Neural cell (in vitro differentiated cells): ENCODE results near the gene ZDHHC11. TPM values are rescaled to one million over a fixed set of nuclear protein-coding genes. Genes with fewer than 3 reads are reported as not detected.

Experiments used
- H2AFZ ChIP-seq: fragments of 200-600, 300-800 bp; sonication (generic), shearing (Covaris generic); 2 replicates; pipeline ENCODE4 v1.6.0; 2014; ENCODE audit warnings: low read depth, mild to moderate bottlenecking, antibody characterized with exemption, low read length, moderate library complexity
- H3F3A ChIP-seq: fragments of 200-600 bp; shearing (Covaris generic); 2 replicates; pipeline ENCODE4 v1.6.1; 2016; ENCODE audit warnings: mild to moderate bottlenecking, moderate library complexity, mixed read lengths, antibody characterized with exemption, low read length; ENCODE audit not compliant: insufficient read depth, poor library complexity, severe bottlenecking
- H3K27ac ChIP-seq: fragments of 200-600, 300-800 bp; sonication (generic), shearing (Covaris generic); 2 replicates; pipeline ENCODE4 v1.5.1; 2014; ENCODE audit warnings: mild to moderate bottlenecking, low read length, moderate library complexity
- H3K27me3 ChIP-seq: fragments of 300-800, 200-600 bp; sonication (generic), shearing (Covaris generic); 2 replicates; pipeline ENCODE4 v1.6.0; 2014; ENCODE audit warnings: mild to moderate bottlenecking, low read depth, low read length, moderate library complexity; ENCODE audit not compliant: insufficient read depth
- H3K36me3 ChIP-seq: fragments of 300-800, 200-600 bp; sonication (generic), shearing (Covaris generic); 2 replicates; pipeline ENCODE4 v1.5.1; 2014; ENCODE audit warnings: mild to moderate bottlenecking, antibody characterized with exemption, low read length, moderate library complexity; ENCODE audit not compliant: insufficient read depth
- H3K4me2 ChIP-seq: fragments of 300-800, 200-600 bp; sonication (generic), shearing (Covaris generic); 2 replicates; pipeline ENCODE4 v1.6.0; 2014; ENCODE audit warnings: mild to moderate bottlenecking, low read length
- H3K4me3 ChIP-seq: fragments of 300-800, 200-600 bp; sonication (generic), shearing (Covaris generic); 2 replicates; pipeline ENCODE4 v1.5.1; 2014; ENCODE audit warnings: mild to moderate bottlenecking, low read length, moderate library complexity
- H3K79me2 ChIP-seq: fragments of 200-600 bp; shearing (Covaris generic); replicated peaks from 2 replicates; pipeline ENCODE4 v1.6.0; 2014; ENCODE audit warnings: mild to moderate bottlenecking, low read length, moderate library complexity; ENCODE audit not compliant: insufficient read depth
- H3K9ac ChIP-seq: fragments of 300-800, 200-600 bp; sonication (generic), shearing (Covaris generic); 2 replicates; pipeline ENCODE4 v1.6.1; 2016; ENCODE audit warnings: mild to moderate bottlenecking, low read length, mixed read lengths
- H3K9me2 ChIP-seq: fragments of 200-600 bp; shearing (Covaris generic); 2 replicates; pipeline ENCODE4 v1.6.1; 2016; ENCODE audit warnings: mild to moderate bottlenecking, low read length, mixed read lengths; ENCODE audit not compliant: insufficient read depth
- H3K9me3 ChIP-seq: fragments of 200-600, 300-800 bp; sonication (generic), shearing (Covaris generic); 2 replicates; pipeline ENCODE4 v1.6.1; 2016; ENCODE audit warnings: mild to moderate bottlenecking, mixed run types, low read length, moderate library complexity, mixed read lengths
- H4K20me1 ChIP-seq: fragments of 200-600 bp; shearing (Covaris generic); 2 replicates; pipeline ENCODE4 v1.6.1; 2016; ENCODE audit warnings: mild to moderate bottlenecking, mixed run types; ENCODE audit not compliant: insufficient read depth
- EP300 ChIP-seq: fragments of 450-650 bp; conservative IDR thresholded peaks from 2 replicates; pipeline ENCODE4 v1.6.1; 2014; ENCODE audit warnings: antibody characterized with exemption, mild to moderate bottlenecking, moderate library complexity; ENCODE audit not compliant: poor library complexity, severe bottlenecking
- EZH2 ChIP-seq: fragments of 200-600, 300-800 bp; shearing (Covaris generic), sonication (generic); IDR thresholded peaks from 2 replicates; pipeline ENCODE4 v1.6.1; 2014; ENCODE audit warnings: antibody characterized with exemption, low read length, borderline replicate concordance, mild to moderate bottlenecking; ENCODE audit not compliant: insufficient read depth, poor library complexity, severe bottlenecking
- MXI1 ChIP-seq: fragments of 450-650 bp; conservative IDR thresholded peaks from 2 replicates; pipeline ENCODE4 v1.6.1; 2014; ENCODE audit warnings: antibody characterized with exemption, mild to moderate bottlenecking; ENCODE audit not compliant: poor library complexity, severe bottlenecking
- POLR2AphosphoS5 ChIP-seq: IDR thresholded peaks from 2 replicates; pipeline ENCODE4 v1.6.1; 2012
- RAD21 ChIP-seq: fragments of 450-650 bp; conservative IDR thresholded peaks from 2 replicates; pipeline ENCODE4 v1.6.1; 2014; ENCODE audit warnings: antibody characterized with exemption, mild to moderate bottlenecking, moderate library complexity
- SMC3 ChIP-seq: fragments of 450-650 bp; conservative IDR thresholded peaks from 2 replicates; pipeline ENCODE4 v1.6.1; 2014; ENCODE audit warnings: antibody characterized with exemption, mild to moderate bottlenecking, moderate library complexity; ENCODE audit not compliant: poor library complexity
- TAF1 ChIP-seq: IDR thresholded peaks from 2 replicates; pipeline ENCODE4 v1.6.1; 2012; ENCODE audit warnings: low read depth
- polyA plus RNA-seq: library from polyadenylated mRNA; depleted of rRNA; stranded (reverse); fragments of >200 nt; gene quantifications from 2 replicates; pipeline ENCODE4 v1.2.3, GENCODE V29; 2014
- TF ChIP-seq, protein P1 (sequence below): fragments of 450-650 bp; IDR thresholded peaks from 2 replicates; pipeline ENCODE4 v1.5.1; 2014; ENCODE audit warnings: antibody characterized with exemption, mild to moderate bottlenecking, moderate library complexity; ENCODE audit not compliant: poor library complexity, severe bottlenecking
- TF ChIP-seq, protein P2 (sequence below): IDR thresholded peaks from 2 replicates; pipeline ENCODE4 v1.6.1; 2012; ENCODE audit warnings: borderline replicate concordance

ZDHHC11 gene
- polyA plus RNA-seq, 1 donor from 2014 or later: 11.4 TPM

DNA sequence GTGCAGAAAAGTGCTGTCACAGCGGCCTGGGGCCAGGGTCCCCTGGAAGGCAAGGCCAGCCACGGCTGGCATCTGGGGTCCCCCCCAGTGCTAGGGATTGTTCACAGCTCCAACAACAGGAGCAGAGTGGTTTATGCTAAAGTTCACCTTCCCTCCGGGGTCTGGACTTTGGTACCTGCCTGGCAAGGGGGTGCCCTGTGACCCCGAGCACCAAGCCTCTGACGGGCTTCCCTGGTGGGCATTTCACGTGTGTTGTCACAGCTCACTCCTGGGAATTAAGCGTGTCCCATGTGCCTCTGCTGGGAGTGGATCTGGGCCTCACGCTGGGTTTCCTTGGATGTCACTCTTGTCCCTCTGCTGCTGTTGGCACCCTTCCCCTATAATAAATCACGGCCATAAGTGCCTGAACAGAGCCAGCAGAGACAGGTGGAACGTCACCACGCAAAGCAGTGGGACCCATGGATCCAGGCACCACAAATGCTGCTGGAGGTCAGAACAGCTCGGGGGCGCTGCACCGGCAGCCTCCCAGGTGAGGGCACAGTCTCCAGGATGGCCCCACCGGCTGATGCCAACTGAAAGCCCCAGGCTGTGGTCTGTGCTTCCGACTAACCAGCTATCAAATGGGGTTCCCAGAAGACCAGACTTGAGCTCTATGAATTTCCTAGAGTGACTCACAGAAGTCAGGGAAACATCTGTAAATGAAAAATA lies 17.8 kb upstream of the ZDHHC11 start:
- H3K9me3 ChIP-seq: no peaks in the 10 kb centered on the region
- no peaks in the 10 kb centered on the region for H4K20me1 ChIP-seq
- no peak overlapping the region for H3K9ac ChIP-seq
- no peaks in the 10 kb centered on the region for H3K36me3 ChIP-seq
- H3K27me3 ChIP-seq: no peaks in the 10 kb centered on the region
- no peak overlapping the region for H3K27ac ChIP-seq
- H2AFZ ChIP-seq: no peak overlapping the region
- H3K4me3 ChIP-seq: no peak overlapping the region
- TF ChIP-seq POLR2AphosphoS5 (no peak), EZH2 (no peak), SMC3 (no peak), RAD21 (no peak), TAF1 (no peak), EP300 (no peak), MXI1 (no peak)
- TF ChIP-seq, protein P1, sequence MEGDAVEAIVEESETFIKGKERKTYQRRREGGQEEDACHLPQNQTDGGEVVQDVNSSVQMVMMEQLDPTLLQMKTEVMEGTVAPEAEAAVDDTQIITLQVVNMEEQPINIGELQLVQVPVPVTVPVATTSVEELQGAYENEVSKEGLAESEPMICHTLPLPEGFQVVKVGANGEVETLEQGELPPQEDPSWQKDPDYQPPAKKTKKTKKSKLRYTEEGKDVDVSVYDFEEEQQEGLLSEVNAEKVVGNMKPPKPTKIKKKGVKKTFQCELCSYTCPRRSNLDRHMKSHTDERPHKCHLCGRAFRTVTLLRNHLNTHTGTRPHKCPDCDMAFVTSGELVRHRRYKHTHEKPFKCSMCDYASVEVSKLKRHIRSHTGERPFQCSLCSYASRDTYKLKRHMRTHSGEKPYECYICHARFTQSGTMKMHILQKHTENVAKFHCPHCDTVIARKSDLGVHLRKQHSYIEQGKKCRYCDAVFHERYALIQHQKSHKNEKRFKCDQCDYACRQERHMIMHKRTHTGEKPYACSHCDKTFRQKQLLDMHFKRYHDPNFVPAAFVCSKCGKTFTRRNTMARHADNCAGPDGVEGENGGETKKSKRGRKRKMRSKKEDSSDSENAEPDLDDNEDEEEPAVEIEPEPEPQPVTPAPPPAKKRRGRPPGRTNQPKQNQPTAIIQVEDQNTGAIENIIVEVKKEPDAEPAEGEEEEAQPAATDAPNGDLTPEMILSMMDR: no peak
- TF ChIP-seq, protein P2, sequence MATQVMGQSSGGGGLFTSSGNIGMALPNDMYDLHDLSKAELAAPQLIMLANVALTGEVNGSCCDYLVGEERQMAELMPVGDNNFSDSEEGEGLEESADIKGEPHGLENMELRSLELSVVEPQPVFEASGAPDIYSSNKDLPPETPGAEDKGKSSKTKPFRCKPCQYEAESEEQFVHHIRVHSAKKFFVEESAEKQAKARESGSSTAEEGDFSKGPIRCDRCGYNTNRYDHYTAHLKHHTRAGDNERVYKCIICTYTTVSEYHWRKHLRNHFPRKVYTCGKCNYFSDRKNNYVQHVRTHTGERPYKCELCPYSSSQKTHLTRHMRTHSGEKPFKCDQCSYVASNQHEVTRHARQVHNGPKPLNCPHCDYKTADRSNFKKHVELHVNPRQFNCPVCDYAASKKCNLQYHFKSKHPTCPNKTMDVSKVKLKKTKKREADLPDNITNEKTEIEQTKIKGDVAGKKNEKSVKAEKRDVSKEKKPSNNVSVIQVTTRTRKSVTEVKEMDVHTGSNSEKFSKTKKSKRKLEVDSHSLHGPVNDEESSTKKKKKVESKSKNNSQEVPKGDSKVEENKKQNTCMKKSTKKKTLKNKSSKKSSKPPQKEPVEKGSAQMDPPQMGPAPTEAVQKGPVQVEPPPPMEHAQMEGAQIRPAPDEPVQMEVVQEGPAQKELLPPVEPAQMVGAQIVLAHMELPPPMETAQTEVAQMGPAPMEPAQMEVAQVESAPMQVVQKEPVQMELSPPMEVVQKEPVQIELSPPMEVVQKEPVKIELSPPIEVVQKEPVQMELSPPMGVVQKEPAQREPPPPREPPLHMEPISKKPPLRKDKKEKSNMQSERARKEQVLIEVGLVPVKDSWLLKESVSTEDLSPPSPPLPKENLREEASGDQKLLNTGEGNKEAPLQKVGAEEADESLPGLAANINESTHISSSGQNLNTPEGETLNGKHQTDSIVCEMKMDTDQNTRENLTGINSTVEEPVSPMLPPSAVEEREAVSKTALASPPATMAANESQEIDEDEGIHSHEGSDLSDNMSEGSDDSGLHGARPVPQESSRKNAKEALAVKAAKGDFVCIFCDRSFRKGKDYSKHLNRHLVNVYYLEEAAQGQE: no peak
- no peak overlapping the region for H3K4me2 ChIP-seq
- H3K79me2 ChIP-seq: no peaks in the 10 kb centered on the region
- no peaks in the 10 kb centered on the region for H3K9me2 ChIP-seq
- no peaks in the 10 kb centered on the region for H3F3A ChIP-seq

DNA sequence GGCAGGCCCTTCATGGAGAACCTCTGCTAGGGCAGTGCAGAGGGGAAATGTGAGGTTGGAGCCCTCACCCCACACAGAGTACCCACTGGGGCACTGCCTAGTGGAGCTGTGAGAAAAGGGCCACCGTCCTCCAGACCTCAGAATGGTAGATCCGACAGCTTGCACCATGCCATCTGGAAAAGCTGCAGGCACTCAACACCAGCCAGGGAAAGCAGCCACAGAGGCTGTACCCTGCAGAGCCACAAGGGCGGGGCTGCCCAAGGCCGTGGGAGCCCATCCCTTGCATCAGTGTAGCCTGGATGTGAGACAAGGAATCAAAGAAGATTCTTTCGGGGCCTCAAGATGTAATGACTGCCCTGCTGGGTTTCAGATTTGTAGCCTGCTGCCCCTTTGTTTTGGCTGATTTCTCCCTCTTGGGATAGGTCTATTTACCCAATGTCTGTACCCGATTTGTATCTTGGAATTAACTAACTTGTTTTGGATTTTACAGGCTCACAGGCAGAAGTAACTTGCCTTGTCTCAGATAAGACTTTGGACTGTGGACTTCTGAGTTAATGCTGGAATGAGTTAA lies 16.6 kb upstream of the ZDHHC11 start:
- no peaks in the 10 kb centered on the region for H4K20me1 ChIP-seq
- H3K4me3 ChIP-seq: no peak overlapping the region
- H3K79me2 ChIP-seq: no peaks in the 10 kb centered on the region
- no peaks in the 10 kb centered on the region for H3K27me3 ChIP-seq
- H3K27ac ChIP-seq: no peak overlapping the region
- no peaks in the 10 kb centered on the region for H3K9me3 ChIP-seq
- no peaks in the 10 kb centered on the region for H3F3A ChIP-seq
- H2AFZ ChIP-seq: no peak overlapping the region
- TF ChIP-seq MXI1: no peak
- TF ChIP-seq, protein P1: no peak
- no peak for TF ChIP-seq TAF1
- TF ChIP-seq POLR2AphosphoS5: no peak
- no peaks in the 10 kb centered on the region for H3K36me3 ChIP-seq
- H3K4me2 ChIP-seq: no peak overlapping the region
- no peak overlapping the region for H3K9ac ChIP-seq
- no peaks in the 10 kb centered on the region for H3K9me2 ChIP-seq
